C1 segment of cervical spinal cord (tissue), 14 donors: Measurements from ENCODE around the gene ARPIN.
"Not testable (repeated sequence)": the region's sequence is repeated elsewhere in the genome, so short reads cannot be mapped to it uniquely, and the experiment has no call there.

Experiments used
- DNase-seq, 14 donors: peaks; one replicate each; lab custom pipeline; 2025; lab: John Stamatoyannopoulos, UW

ARPIN gene

DNA sequence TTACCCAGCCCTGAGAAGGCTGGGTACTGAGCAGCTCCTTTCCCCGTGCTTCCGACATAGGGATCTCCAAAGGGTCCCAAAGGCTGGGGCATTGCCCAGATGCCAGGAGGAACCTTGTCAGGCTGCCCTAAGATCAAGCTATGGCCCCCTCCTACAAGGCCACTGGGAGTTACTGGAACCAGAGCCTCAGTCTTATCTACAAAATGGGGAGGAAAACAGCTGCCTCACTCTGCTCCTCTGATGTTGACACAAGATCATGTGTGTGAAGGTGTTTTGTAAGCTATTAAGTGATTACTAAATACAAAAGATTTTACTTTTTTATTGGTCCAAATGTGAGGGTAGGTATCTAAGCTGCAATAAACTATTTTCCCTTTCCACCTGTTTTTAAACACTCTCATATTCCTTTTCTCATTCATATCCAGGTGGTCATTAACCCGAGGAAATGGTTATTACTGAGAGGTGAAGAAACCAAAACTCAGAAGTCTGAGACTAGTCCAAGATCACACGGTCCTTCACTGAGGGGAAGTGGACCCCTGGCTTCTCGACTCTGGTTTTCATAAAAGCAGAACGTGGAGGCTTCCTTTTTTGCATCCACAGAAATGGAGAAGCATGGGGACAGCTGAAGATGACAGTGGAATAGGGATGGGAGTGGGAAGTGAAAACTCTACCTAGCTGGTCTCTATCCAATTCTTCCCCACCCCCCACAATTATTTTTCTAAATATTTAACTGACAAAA lies 1.7 kb downstream of the ARPIN start:
- no peak for DNase-seq

DNA sequence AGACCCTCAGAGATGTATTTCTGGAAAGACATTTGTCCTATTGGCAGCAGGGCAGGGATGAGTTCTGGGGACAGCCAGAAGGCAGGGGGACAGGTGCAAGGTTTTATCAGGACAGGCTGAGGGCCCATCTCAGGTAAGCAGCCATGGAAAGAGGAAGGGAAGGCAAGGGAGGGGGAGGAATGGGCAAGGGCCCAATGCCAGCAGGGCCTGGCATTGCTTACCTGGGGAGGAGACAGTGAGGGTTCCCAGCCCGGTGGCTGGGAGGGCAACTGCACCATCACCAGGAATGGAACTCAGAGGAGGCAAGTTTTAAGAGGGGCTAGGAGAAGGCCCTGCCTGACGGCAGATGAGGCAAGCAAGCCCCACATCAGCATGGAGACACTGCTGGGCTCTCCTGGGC lies 3.1 kb downstream of the ARPIN start:
- DNase-seq = no peak

DNA sequence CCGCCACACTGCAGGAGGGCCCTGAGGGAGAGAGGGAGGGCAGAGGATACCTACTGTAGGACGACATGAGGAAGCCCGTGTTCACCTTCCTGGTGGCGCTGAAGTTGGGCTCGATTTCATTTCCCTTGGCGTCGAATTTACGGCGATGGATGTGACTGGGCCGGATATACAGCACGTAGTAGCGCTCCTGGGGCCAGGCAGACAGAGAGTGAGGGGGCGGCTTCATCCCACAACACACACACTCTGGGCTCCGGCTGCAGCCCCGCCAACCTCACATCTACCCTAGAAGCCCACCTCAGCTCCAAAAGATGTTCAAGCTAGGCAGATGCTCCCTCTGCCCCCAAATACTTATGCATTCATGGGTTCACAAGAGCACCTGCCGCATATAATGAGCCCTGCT lies 4.5 kb downstream of the ARPIN start:
- DNase-seq = no peak

DNA sequence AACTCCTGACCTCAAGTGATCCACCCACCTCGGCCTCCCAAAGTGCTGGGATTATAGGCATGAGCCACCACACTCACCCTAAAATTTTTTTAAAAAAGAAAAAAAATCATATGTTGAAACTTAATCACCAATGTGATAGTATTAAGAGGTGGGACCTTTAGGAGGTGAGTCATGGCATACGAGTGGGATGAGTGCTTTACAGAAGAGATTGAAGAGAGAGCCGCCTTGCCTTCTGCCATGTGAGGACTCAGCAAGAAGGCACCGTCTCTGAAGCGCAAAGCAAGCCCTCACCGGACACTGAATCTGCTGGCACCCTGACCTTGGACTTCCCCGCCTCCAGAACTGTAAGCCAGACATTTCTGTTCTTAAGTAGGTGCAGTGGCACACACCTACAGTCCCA lies 5.5 kb downstream of the ARPIN start:
- DNase-seq = no peak

DNA sequence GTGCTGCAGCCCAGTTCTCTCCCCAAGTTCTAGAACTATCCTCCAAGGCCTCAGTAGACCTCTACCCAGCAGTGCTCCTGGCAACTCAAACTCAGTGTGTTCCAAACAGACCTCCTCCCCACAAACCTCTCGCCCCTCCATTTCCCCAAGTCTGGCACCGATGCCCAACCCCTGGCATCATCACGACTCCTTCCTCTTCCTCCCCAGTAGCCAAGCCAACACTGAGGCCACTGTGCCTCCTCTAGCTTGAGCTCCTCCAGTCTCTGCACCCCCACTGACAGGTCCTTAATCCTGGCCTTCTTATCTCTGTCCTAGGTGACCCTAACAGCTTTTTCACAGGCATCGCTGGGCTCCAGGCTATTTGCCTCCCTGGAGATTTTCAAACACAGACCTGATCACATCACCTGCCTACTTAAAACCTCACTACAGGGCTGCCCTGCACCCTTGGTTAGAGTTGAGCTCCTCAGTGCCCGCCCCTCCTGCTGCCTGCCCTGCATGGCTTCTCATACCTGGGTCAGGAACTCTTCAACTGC lies 6.8 kb downstream of the ARPIN start:
- no peak for DNase-seq

DNA sequence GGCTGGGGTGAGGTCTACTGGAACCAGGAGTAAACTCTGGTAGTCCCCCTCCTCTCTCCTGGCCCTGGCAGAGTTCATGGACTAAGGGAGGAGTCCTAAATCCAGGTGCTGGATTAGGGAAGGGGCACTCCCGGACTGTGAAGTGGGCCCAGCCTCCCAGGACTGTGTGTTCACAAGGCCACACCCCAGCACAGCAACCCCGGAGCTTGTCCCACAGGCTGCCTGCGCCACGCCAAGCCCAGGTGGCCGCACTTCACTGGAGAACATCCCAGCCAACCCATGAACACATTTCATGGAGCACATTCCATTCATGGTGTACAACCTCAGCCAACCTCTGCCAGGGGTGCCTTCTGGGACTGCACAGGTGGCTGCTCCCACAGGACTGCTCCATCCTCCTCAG lies 8.2 kb downstream of the ARPIN start:
- DNase-seq = no peak

DNA sequence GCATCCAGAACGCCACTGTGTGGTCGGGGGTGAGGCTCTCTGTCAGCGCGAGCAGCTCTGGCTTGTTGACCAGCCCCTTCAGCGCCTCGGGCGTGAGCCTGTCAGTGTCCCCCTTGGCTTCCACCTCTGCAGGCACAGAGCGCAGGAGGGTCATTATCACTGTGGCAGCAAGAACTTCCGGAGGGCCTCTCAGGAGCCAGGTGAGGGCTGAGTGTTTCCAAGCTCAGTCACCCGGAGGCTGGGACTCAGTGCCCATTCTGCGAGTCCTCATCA lies 9.0 kb downstream of the ARPIN start:
- no peak for DNase-seq

DNA sequence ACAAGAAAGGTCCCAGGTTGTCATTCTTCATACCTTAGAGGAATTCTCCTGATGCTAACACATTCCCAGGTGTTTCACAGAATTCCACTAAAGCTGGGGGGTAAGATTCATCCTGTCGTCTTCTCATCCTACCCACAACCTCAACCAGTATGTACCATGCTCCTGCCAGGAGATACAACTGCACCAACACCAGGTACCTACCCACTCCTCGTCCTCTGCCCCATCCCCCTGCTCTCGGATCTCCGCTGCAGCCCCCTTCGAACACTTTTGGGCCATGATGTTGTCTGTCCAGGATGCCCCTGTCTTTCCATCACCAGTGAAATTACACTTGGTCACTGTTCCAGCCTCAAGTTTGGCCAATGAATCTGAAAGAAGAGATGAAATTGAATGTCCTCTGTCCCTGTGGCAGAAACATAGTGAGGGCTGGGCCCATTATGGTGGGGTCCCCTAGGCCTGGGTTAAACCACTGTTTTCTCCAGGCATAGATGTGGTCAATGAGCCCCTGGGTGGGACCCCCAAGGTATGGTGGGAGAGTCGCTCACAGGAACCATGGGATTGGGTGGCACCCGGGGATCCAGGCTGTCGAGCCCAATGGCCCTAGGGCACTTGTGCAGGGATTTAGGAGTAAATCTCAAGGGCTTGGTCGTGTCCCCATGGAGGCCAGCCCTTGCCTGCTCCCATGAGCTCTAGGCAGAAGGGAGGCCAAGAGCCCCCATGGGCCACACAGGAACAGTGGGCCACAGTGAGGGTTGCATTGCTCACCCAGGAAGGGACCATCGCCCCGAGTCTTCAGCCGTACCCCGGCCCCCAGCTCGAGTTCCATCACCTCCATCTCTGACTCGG lies 9.5 kb downstream of the ARPIN start:
- no peak for DNase-seq

DNA sequence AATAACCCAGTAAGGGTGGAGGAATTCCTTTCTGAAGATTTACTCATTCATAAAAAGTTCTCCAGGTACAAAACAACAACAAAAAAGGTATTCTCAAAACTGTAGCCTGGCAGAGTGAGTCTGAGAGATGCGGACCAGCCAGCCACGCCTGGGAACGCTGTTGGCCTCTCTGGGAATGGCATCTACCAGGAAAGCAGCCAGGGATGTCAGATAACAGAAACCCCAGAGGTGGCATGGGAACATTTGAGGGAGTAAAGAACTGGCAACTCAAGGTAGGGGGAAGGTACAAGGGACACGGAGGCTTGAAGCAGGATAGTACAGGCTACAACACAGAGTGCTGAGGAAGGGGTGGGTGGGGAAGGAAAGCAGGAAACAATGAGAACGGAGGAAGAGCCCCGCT lies 11.9 kb downstream of the ARPIN start:
- DNase-seq = no peak

DNA sequence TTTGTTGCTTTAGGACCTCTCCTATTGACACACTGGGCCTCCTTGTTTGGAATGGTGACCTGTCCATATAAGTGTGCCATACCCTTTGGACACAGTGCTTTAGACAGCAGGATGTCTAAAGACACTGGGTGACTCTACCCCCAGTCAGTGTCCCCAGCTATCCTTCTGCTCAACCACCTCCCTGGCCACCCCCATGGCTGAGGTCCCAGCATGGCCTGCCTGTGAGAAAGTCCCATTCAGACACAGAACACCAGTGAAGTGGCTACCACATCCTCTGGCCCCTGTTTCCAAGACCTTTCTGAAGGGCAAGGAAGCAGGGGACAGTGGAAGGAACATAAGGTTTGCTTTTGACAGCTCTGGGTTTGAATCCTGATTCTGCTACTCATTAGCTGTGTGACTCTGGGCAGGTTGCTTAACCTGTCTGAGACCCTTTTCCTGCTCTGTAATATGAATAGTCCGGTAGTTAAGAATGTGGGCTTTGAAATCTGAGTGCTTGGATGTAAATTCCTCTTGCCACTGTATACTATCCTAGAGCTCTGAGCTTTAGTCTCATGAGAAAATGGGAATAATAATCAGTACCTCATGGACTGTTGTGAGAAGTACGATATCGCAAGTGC lies 12.7 kb downstream of the ARPIN start:
- DNase-seq = no peak

DNA sequence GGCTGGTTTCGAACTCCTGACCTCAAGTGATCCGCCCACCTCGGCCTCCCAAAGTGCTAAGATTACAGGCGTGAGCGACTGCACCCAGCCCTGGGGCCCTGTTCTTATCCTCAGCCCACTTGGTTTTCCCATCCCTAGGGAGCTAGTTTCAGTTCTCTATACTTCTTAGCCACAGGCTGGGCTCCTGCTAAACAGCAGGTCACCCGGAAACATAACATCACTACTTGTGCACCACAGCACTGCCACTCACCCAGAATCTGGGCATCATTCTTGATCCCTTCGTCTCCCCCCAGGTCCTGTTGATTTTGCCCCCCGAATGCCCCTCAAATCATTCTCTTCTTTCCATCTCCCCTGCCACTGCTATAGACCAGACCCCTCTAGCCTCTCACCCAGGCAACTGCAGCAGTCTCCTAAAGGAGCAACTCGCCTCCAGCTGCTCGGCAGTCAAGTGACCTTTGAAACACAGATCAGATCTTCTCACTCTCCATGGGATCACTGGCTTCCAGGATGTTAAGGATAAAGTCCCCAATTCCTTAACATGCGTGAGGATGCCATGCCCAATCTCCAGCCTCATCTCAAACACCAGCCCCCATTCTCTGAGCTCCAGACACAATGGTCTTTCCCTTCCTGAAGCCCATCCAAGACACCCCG lies 13.3 kb downstream of the ARPIN start:
- no peak for DNase-seq

DNA sequence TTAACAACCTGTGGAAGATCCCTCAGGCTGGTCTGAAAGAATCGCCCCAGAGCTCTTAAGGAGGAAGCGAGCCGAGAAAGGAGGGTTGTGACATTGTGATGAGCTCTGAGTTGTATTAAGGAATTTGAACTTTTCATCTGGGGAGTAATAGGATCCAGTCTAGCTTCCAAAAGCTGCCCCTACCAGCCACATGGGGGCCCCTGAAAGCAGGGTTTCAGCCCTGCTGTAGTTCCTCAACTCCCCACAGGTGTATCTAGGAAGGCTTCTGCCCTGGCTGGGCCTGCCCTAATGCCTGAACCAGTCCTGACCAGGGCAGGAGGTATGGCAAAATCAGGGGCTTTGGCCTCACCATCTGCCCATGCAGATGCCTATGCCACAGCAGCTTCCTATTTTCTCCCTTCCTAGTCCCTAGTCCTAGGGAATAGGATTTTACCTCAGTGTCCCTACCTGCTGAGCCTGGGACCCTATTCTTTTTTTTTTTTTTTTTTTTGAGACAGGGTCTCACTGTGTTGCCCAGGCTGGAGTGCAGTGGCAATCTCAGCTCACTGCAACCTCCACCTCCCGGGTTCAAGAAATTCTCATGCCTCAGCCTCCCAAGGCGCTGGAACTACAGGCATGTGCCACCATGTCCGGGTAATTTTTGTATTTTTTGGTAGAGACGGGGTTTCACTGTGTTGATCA lies 14.0 kb downstream of the ARPIN start:
- DNase-seq = no peak

DNA sequence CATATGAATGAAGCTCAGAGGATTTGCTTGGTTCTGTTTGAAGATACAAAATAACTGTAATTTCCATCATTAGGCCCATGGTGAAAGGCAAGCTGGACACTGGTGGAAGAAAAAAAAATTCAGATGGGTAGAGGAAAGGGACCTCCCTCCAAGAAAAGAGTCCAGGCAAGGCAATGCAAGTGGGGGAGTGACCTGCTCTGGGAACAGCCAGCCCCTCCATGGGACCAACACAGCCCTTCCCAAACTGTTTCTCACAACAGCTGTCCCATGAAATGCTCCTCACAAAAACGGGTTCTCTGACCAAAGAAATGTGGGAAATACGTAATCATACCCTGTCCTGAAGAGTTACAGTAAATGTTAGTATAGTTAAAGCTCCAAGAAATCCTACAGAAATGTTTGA lies 14.6 kb downstream of the ARPIN start:
- DNase-seq = no peak

DNA sequence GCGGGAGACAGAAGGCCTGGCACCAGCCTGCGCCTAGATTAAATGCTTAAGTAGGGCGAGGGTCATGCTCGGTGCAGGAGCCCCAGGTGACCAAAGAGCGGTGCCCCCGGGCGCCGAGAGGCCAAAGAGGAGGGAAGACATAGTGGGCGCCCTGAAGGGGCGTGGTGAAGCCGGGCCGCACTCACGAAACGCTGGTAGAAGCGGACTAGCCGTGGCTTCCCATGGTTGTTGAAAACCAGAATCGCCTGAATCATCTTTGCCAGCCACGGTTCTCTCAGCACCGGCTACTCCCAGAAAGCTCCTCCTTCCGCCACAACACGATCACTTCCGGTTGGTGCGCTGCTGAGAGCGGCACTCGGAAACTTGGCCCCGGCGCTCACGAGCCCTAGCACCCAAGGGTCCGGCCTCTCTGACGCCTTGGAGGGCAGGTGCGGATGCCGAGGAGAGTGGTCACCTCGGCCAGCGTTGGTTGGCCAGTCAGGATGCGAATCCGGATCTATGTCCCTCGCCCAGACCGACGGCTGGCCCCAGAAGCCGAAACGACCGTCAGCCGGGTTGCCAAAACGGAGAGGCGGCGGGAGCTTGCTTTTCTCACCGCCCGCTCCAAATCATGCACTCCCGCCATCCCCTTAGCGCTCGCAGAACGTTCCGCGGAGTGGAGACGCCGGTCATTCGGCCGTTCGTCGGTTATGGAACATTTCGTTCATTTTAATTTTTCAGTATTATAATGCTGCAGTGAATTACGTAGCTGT lies 18.9 kb downstream of the ARPIN start, which contains the start of gene AP3S2:
Gene AP3S2, minus strand, starts transcription at position 299 of the 752 bp plus-strand sequence. Its CDS starts 45 bp downstream, at position 254.
- DNase-seq = peak; percentile 23 to 93 (median 90)

DNA sequence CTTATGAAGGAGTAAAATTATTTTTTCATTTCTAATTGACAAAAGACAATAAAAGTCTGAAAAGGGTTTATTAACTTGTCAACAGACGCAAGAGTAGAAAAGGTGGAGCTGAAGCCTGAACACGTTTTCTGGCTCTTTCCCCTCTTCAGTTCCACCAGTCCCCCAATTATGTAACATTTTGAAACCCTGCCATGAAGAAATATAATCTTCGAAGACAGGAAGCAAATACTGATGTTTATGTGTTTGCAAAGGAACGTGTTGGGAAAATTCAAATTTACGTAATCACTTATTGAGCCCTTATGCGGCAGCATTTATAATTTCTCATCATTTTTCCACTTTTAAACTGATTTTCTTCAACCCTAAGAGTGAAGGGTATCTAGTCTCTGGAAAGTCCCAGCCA lies 19.7 kb downstream of the ARPIN start:
- DNase-seq = no peak

DNA sequence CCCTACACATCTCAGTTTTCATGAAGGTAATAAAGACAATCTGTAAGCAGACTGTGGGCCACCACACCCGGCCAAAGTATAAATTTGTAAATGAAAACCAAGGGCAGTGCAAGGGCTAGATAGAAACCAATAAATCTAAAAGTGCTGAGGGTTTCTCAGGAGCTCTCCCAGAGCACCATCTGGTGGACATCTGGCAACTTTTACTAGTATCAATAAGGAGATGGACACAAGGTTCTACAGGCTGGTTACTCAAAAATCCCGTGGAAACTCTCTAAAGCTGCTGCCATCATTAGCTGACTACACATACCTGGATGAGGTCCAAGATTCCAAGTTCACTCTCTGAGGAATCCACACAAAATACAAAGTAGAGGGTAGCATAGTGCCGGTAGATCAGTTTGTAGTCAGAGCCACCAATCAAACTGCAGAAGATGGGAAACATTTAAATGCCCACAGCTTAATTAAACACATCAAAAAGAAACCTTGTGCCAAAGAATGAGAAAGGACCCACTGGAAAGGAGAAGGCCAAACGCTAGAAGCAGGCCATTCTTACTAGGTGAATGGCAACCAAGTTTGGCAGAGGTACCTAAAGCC lies 24.4 kb downstream of the ARPIN start:
- no peak for DNase-seq

DNA sequence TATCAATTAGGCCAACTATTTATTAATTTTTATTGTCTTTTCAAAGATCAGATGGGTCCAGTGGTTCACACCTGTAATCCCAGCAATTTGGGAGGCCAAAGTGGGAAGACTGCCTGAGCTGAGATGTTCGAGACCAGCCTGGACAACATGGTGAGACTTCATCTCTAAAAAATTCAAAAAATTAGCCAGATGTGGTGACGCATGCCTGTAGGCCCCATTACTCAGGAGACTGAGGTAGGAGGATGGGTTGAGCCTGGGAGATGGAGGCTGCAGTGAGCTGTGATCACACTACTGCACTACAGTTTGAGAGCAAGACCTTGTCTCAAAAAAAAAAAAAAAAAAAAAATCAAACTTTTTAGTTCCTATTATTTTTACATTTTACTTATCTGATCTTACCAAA lies 27.1 kb downstream of the ARPIN start:
- no peak for DNase-seq

DNA sequence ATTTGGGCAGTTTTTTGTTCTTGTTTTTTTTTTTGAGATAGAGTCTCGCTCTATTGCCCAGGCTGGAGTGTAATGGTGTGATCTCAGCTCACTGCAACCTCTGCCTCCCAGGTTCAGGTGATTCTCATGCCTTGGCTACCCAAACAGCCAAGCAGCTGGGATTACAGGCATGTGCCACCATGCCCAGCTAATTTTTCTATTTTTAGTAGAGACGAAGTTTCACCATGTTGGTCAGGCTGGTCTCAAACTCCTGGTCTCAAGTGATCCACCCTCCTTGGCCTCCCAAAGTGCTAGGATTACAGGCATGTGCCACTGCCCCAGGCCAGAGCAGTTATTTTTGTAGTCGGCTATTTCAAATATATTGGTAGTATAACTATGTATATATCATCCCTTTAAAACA lies 27.6 kb downstream of the ARPIN start:
- not testable (repeated sequence) for DNase-seq

DNA sequence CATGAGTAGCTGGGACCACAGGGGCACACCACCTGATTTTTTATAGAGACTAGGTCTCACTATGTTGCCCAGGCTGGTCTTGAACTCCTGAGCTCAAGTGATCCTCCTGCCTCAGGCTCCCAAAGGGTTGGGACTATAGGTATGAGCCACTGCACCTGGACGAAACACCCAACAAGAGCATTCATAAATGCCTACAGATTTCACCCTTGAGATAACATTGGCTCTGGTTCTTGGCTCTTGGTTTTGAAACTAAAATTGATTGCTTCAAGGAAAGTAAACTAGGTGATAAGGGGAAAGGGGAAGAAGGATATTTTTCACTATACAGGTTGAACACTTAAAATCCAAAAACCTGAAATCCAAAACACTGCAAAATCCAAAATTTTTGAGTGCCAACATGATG lies 29.2 kb downstream of the ARPIN start:
- DNase-seq = no peak

DNA sequence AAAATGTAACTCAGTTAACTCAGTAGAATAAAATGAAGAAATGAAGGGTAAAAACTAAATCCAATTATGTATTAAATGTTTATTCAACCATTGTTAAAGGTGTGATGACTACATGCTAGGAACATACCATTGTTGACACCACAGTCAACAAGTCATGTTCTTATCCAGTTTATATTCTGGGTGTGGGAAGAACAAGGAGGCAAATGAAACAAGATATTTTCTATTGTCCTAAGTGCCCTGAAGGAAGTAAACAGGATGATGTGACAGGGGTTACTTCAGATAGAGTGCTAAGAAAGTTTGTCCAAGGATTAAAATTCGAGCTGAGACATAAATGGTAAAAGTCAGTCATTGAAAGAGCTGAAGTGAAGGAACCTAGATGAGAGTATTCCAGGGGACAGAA lies 32.0 kb downstream of the ARPIN start:
- DNase-seq = no peak
